IMR-90 (cell line): ENCODE results near the gene MDFI. TPM values are rescaled to one million over a fixed set of nuclear protein-coding genes. Genes with fewer than 3 reads are reported as not detected.

Source experiments
- ATAC-seq: fragments of 200-7000 bp; cut with Tn5 transposase; 2 replicates; pipeline ENCODE4 v1.9.1; 2020; ENCODE audit warnings: low read depth, mild to moderate bottlenecking, moderate library complexity
- BruUV-seq: library from RNA; stranded (reverse); fragments of 400-500 nt; replicated peaks from 2 replicates; lab custom pipeline; 2021; lab: Mats Ljungman, UMichigan
- CTCF ChIA-PET: fragments of 300-600 bp; formaldehyde crosslinking; extraction: SDS; loops from one replicate; lab custom pipeline; 2021; ENCODE audit warnings: antibody characterized with exemption; lab: Yijun Ruan, JAX
- POLR2A ChIA-PET: fragments of 300-600 bp; sonication (Branson Sonifier 250); formaldehyde crosslinking; loops from one replicate; lab custom pipeline; 2022; ENCODE audit warnings: antibody characterized with exemption; ENCODE audit not compliant: unreplicated experiment; lab: Charles Lee
- DNase-seq: peaks from one replicate; pipeline ENCODE4 v3.0.0; 2013
- H2AFZ ChIP-seq: replicated peaks from 2 replicates; pipeline ENCODE3; 2013; ENCODE audit warnings: low read length, mild to moderate bottlenecking; ENCODE audit not compliant: poor library complexity
- H2AK5ac ChIP-seq: 2 replicates; pipeline ENCODE4 v1.6.1; 2013; ENCODE audit warnings: low read depth, low read length, inconsistent platforms
- H2AK9ac ChIP-seq: replicated peaks from 2 replicates; pipeline ENCODE3; 2013; ENCODE audit warnings: mild to moderate bottlenecking, low read depth, low read length, moderate library complexity; ENCODE audit not compliant: poor library complexity
- H2BK120ac ChIP-seq: 2 replicates; pipeline ENCODE4 v1.6.1; 2013; ENCODE audit warnings: low read depth, low read length, inconsistent platforms
- H2BK15ac ChIP-seq: 3 replicates; pipeline ENCODE4 v1.6.1; 2013; ENCODE audit warnings: low read depth, low read length, inconsistent platforms
- H2BK20ac ChIP-seq: 2 replicates; pipeline ENCODE4 v1.6.1; 2013; ENCODE audit warnings: low read depth, mild to moderate bottlenecking, inconsistent platforms, low read length, moderate library complexity
- H2BK5ac ChIP-seq: 2 replicates; pipeline ENCODE4 v1.6.1; 2013; ENCODE audit warnings: mild to moderate bottlenecking, low read depth, low read length, inconsistent platforms; ENCODE audit not compliant: poor library complexity, severe bottlenecking
- H3K14ac ChIP-seq: replicated peaks from 2 replicates; pipeline ENCODE4 v1.6.1; 2013; ENCODE audit warnings: low read depth, low read length, inconsistent platforms
- H3K18ac ChIP-seq: 2 replicates; pipeline ENCODE4 v1.6.1; 2013; ENCODE audit warnings: low read depth, low read length, control low read depth
- H3K23ac ChIP-seq: 2 replicates; pipeline ENCODE4 v1.6.1; 2013; ENCODE audit warnings: low read depth, low read length, inconsistent platforms
- H3K27ac ChIP-seq: 2 replicates; pipeline ENCODE4 v1.5.1; 2013; ENCODE audit warnings: mild to moderate bottlenecking, control low read depth, low read length; ENCODE audit not compliant: insufficient read depth
- H3K27me3 ChIP-seq: 2 replicates; pipeline ENCODE4 v1.6.1; 2013; ENCODE audit warnings: low read length; ENCODE audit not compliant: control insufficient read depth, insufficient read depth
- H3K36me3 ChIP-seq: 2 replicates; pipeline ENCODE4 v1.6.1; 2013; ENCODE audit warnings: low read length, mixed read lengths; ENCODE audit not compliant: control insufficient read depth, insufficient read depth
- H3K4ac ChIP-seq: 2 replicates; pipeline ENCODE4 v1.6.1; 2013; ENCODE audit warnings: low read depth, low read length, inconsistent platforms
- H3K4me1 ChIP-seq: 2 replicates; pipeline ENCODE4 v1.6.1; 2013; ENCODE audit warnings: low read length, mixed read lengths; ENCODE audit not compliant: control insufficient read depth, insufficient read depth
- H3K4me2 ChIP-seq: 2 replicates; pipeline ENCODE4 v1.6.1; 2013; ENCODE audit warnings: low read depth, mild to moderate bottlenecking, control low read depth, low read length, moderate library complexity
- H3K4me3 ChIP-seq: 2 replicates; pipeline ENCODE4 v1.5.1; 2013; ENCODE audit warnings: low read depth, mild to moderate bottlenecking, control low read depth, low read length, moderate library complexity; ENCODE audit not compliant: insufficient read depth
- H3K56ac ChIP-seq: 2 replicates; pipeline ENCODE4 v1.6.1; 2013; ENCODE audit warnings: low read length, inconsistent platforms; ENCODE audit not compliant: insufficient read depth; ENCODE audit errors: extremely low read depth
- H3K79me1 ChIP-seq, 2 experiments: 2 replicates each; pipeline ENCODE4 v1.6.1; 2013; ENCODE audit warnings: low read length in 2 of 2, inconsistent platforms in 1 of 2, low read depth in 1 of 2
- H3K9ac ChIP-seq: 2 replicates; pipeline ENCODE4 v1.6.1; 2013; ENCODE audit warnings: low read depth, low read length, control low read depth
- H3K9me1 ChIP-seq: 2 replicates; pipeline ENCODE4 v1.6.1; 2013; ENCODE audit warnings: low read length, inconsistent platforms; ENCODE audit not compliant: insufficient read depth
- H3K9me3 ChIP-seq: 2 replicates; pipeline ENCODE4 v1.6.1; 2013; ENCODE audit warnings: low read length; ENCODE audit not compliant: control insufficient read depth, insufficient read depth
- H4K20me1 ChIP-seq: 2 replicates; pipeline ENCODE4 v1.6.1; 2013; ENCODE audit warnings: low read length, inconsistent platforms; ENCODE audit not compliant: insufficient read depth
- H4K5ac ChIP-seq: 2 replicates; pipeline ENCODE4 v1.6.1; 2013; ENCODE audit warnings: mild to moderate bottlenecking, low read depth, low read length, control low read depth
- H4K8ac ChIP-seq, 2 experiments: 2 replicates each; pipeline ENCODE4 v1.6.1; 2013; ENCODE audit warnings: low read depth in 2 of 2, low read length in 2 of 2, control low read depth in 1 of 2, inconsistent platforms in 1 of 2
- H4K91ac ChIP-seq: 2 replicates; pipeline ENCODE4 v1.6.1; 2013; ENCODE audit warnings: low read depth, low read length, inconsistent platforms; ENCODE audit not compliant: insufficient read depth
- BHLHE40 ChIP-seq: fragments of 150-350 bp; IDR thresholded peaks from 2 replicates; pipeline ENCODE4 v1.6.1; 2016; ENCODE audit warnings: mild to moderate bottlenecking, low read depth, low read length
- CEBPB ChIP-seq: IDR thresholded peaks from 2 replicates; pipeline ENCODE4 v1.6.1; 2012; ENCODE audit warnings: low read depth, low read length, improper control_type of control experiment
- CHD1 ChIP-seq: IDR thresholded peaks from 2 replicates; pipeline ENCODE4 v1.6.1; 2012; ENCODE audit warnings: low read depth, low read length, improper control_type of control experiment
- CTCF ChIP-seq: conservative IDR thresholded peaks from 2 replicates; pipeline ENCODE4 v1.5.1; 2012; ENCODE audit warnings: mild to moderate bottlenecking, low read depth, low read length, improper control_type of control experiment
- FOS ChIP-seq: fragments of 150-350 bp; IDR thresholded peaks from 2 replicates; pipeline ENCODE4 v1.6.1; 2016; ENCODE audit warnings: low read depth, low read length
- MAFK ChIP-seq: IDR thresholded peaks from 2 replicates; pipeline ENCODE4 v1.6.1; 2012; ENCODE audit warnings: low read depth, low read length, improper control_type of control experiment
- MAZ ChIP-seq: IDR thresholded peaks from 2 replicates; pipeline ENCODE4 v1.6.1; 2012; ENCODE audit warnings: low read depth, mild to moderate bottlenecking, low read length, improper control_type of control experiment, moderate library complexity, borderline replicate concordance
- MXI1 ChIP-seq: IDR thresholded peaks from 2 replicates; pipeline ENCODE4 v1.6.1; 2012; ENCODE audit warnings: low read depth, mild to moderate bottlenecking, low read length, moderate library complexity, borderline replicate concordance
- NFE2L2 ChIP-seq: fragments of 150-350 bp; IDR thresholded peaks from 2 replicates; pipeline ENCODE4 v1.6.1; 2016; ENCODE audit warnings: low read depth, mild to moderate bottlenecking, low read length
- POLR2A ChIP-seq: IDR thresholded peaks from 2 replicates; pipeline ENCODE4 v1.6.1; 2012; ENCODE audit warnings: mild to moderate bottlenecking, low read depth, low read length
- RAD21 ChIP-seq: IDR thresholded peaks from 2 replicates; pipeline ENCODE4 v1.6.1; 2012; ENCODE audit warnings: low read length, improper control_type of control experiment
- RCOR1 ChIP-seq: IDR thresholded peaks from 2 replicates; pipeline ENCODE4 v1.6.1; 2012; ENCODE audit warnings: mild to moderate bottlenecking, low read length, improper control_type of control experiment; ENCODE audit not compliant: insufficient replicate concordance
- RFX5 ChIP-seq: IDR thresholded peaks from 2 replicates; pipeline ENCODE4 v1.8.0; 2012; ENCODE audit warnings: low read depth, mild to moderate bottlenecking, low read length, moderate library complexity
- SMC3 ChIP-seq: fragments of 150-350 bp; IDR thresholded peaks from 2 replicates; pipeline ENCODE4 v1.6.1; 2016; ENCODE audit warnings: low read depth, mild to moderate bottlenecking, antibody characterized with exemption, low read length, moderate library complexity
- USF2 ChIP-seq: fragments of 150-350 bp; IDR thresholded peaks from 2 replicates; pipeline ENCODE4 v1.6.1; 2017; ENCODE audit warnings: mild to moderate bottlenecking, antibody characterized with exemption, low read length, low read depth
- WGBS, 2 experiments: methylation state at CpG; one replicate each; pipeline versions ENCODE4 v1.1.5 to v1.1.7; 2013; ENCODE audit warnings: missing lambda C conversion rate in 2 of 2; ENCODE audit not compliant: insufficient read length in 1 of 2; ENCODE audit errors: extremely low coverage in 2 of 2; 5-methylcytosine and 5-hydroxymethylcytosine counted together
- dilution Hi-C: fragments of 300-500 bp; cut with HindIII; formaldehyde crosslinking; loops from one replicate; pipeline ENCODE4 v1.14.3; 2018; ENCODE audit warnings: low sequenced_read_pairs; ENCODE audit not compliant: unreplicated experiment
- in situ Hi-C: fragments of 300-500 bp; cut with MboI; formaldehyde crosslinking; loops from 3 replicates; pipeline ENCODE4 v1.14.3; 2019; ENCODE audit warnings: low sequenced_read_pairs, inconsistent platforms, mixed read lengths
- intact Hi-C: fragments of 100-400 bp; cut with micrococcal nuclease; formaldehyde crosslinking; loops from 2 replicates; pipeline ENCODE4 v1.10.0; 2022
- polyA plus RNA-seq, 3 experiments: library from polyadenylated mRNA; depleted of rRNA; stranded (reverse); fragments of >200 nt; gene quantifications; 2 replicates each; pipeline ENCODE4 v1.2.3, GENCODE V29; 2012; ENCODE audit warnings: low replicate concordance in 1 of 3
- total RNA-seq: library from RNA; depleted of rRNA; stranded (reverse); fragments of >200 nt; gene quantifications from 2 replicates; pipeline ENCODE4 v1.2.3, GENCODE V29; 2012

Gene MDFI
- total and polyA plus RNA-seq, 2 of the 4 experiments (the other 2 are of a cell fraction) = 0.18 to 0.29 TPM

- ATAC-seq = no peak
- Histone ChIP-seq H4K20me1 (no peaks in the 10 kb centered on the region), H3K9ac (no peak overlapping the region), H4K8ac (no peak overlapping the region), H3K4me2 (no peak overlapping the region), H3K14ac (no peak overlapping the region), H3K56ac (no peak overlapping the region), H3K18ac (no peak overlapping the region), H2BK120ac (no peak overlapping the region), H3K36me3 (no peaks in the 10 kb centered on the region), H3K9me3 (no peaks in the 10 kb centered on the region), H3K4me1 (peaks cover 7% of the 10 kb centered on the region; the same call in 1 of the 2 replicates), H3K27me3 (peaks cover 42% of the 10 kb centered on the region), H2AK5ac (no peak overlapping the region), H2BK20ac (no peak overlapping the region), H3K4ac (no peak overlapping the region), H2AFZ (no peak overlapping the region), H3K27ac (no peak overlapping the region), H2AK9ac (no peak overlapping the region), H2BK15ac (no peak overlapping the region), H2BK5ac (no peak overlapping the region), H3K9me1 (no peaks in the 10 kb centered on the region), H3K79me1 (no peaks in the 10 kb centered on the region), H4K91ac (no peak overlapping the region), H4K5ac (no peak overlapping the region), H3K4me3 (no peak overlapping the region), H3K23ac (no peak overlapping the region)
- in situ Hi-C loops (no loop called here), intact Hi-C loops (no loop called here), dilution Hi-C loops (no loop called here)
- DNase-seq = no peak
- CTCF ChIA-PET = no interaction called here
- no TSS peak for BruUV-seq
- no peak for TF ChIP-seq FOS
- no peak for TF ChIP-seq RAD21
- no peak for TF ChIP-seq BHLHE40
- no peak for TF ChIP-seq SMC3
- no peak for TF ChIP-seq POLR2A
- no peak for TF ChIP-seq MAFK
- TF ChIP-seq USF2 = no peak
- TF ChIP-seq MXI1 = no peak
- TF ChIP-seq RCOR1 = no peak
- TF ChIP-seq CHD1 = no peak
- no peak for TF ChIP-seq MAZ
- TF ChIP-seq RFX5 = no peak
- TF ChIP-seq NFE2L2 = no peak
- TF ChIP-seq CEBPB = no peak
- TF ChIP-seq CTCF = no peak
- no CpG with 5 or more reads among the region's 8 CpGs for WGBS, 2 experiments
- POLR2A ChIA-PET = no interaction called here
Measured at GRCh38 chr6:41654698-41655151, 16.5 kb downstream of the MDFI start.
